NK-92 (cell line): ENCODE results near the gene OR10H5.
"Not testable (repeated sequence)": the region's sequence is repeated elsewhere in the genome, so short reads cannot be mapped to it uniquely, and the experiment has no call there.

Experiments used
- DNase-seq: peaks from one replicate; lab custom pipeline; 2025; ENCODE audit not compliant: unreplicated experiment; lab: John Stamatoyannopoulos, UW

Gene OR10H5

GRCh38 chr19:15843203-15843893 is 55.9 kb downstream of the OR10H5 start:
- no peak for DNase-seq

- not testable (repeated sequence) for DNase-seq
Observed at GRCh38 chr19:15843894-15844222, 56.4 kb downstream of the OR10H5 start.

- DNase-seq: no peak
Observed at GRCh38 chr19:15846923-15847322, 59.5 kb downstream of the OR10H5 start.

- no peak for DNase-seq
Observed at GRCh38 chr19:15850385-15850784, 62.9 kb downstream of the OR10H5 start.
